Ammon's horn (tissue), 1 donor: ENCODE results near the gene CALHM5.
"Not testable (repeated sequence)": the region's sequence is repeated elsewhere in the genome, so short reads cannot be mapped to it uniquely, and the experiment has no call there.

ENCODE experiments used
- DNase-seq: peaks from one replicate; pipeline ENCODE4 v3.0.0-alpha.2; 2016; ENCODE audit warnings: low spot score

CALHM5 gene, protein sequence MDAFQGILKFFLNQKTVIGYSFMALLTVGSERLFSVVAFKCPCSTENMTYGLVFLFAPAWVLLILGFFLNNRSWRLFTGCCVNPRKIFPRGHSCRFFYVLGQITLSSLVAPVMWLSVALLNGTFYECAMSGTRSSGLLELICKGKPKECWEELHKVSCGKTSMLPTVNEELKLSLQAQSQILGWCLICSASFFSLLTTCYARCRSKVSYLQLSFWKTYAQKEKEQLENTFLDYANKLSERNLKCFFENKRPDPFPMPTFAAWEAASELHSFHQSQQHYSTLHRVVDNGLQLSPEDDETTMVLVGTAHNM

GRCh38 chr6:116511424-116512110 is at the start of gene CALHM5:
Gene CALHM5 (plus strand): TSS chr6:116511639. CDS start chr6:116511697, 58 bp downstream.
- DNase-seq, result peak; percentile 29

- DNase-seq, result peak; percentile 42
These were observed 49.2 kb upstream of the CALHM5 start for GRCh38 chr6:116461932-116462885.

- DNase-seq, result no peak
These were observed 48.1 kb upstream of the CALHM5 start for GRCh38 chr6:116463301-116463700.

GRCh38 chr6:116465246-116465645 is 46.2 kb upstream of the CALHM5 start:
- DNase-seq, result no peak

GRCh38 chr6:116467096-116467495 is 44.3 kb upstream of the CALHM5 start:
- DNase-seq, result no peak

DNA sequence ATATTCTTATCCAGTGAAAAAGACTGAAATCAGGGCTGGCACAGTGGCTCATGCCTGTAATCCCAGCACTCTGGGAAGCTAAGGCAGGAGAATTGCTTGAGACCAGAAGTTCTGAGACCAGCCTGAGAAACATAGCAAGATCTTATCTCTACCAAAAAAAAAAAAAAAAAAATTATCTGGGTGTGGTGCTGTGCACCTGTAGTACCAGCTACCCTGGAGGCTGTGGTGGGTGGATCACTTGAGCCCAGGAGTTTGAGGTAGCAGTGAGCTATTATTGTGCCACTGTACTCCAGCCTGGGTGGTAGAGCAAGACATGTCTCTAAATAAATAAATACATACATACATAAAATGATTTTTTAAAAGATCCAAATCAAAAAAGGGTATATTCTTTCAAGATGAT is 43.9 kb upstream of the CALHM5 start:
- DNase-seq, result no peak

DNA sequence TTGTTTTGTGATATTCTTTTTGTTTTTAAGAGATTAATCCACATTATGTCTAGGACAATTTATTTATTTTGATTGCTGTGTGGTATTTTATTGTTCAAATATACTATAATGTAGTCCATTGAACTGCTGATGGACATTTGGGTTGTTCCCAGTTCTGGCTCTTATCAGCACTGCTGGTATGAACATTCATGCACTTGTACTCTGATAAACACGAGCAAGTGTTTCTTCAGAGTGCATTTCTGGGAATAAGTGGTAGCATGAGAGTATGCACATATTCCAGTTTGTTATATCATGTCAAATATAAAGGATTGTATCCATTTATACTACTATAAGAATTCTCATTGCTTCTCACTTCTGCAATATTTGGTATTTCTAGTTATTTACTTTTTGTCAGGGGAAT is 43.1 kb upstream of the CALHM5 start:
- no peak for DNase-seq

- no peak for DNase-seq
These were observed 39.9 kb upstream of the CALHM5 start for GRCh38 chr6:116471531-116471930.

GRCh38 chr6:116472706-116473105 is 38.7 kb upstream of the CALHM5 start:
- DNase-seq, result no peak

- DNase-seq, result no peak
These were observed 36.3 kb upstream of the CALHM5 start for GRCh38 chr6:116475141-116475540.

- DNase-seq, result no peak
These were observed 35.3 kb upstream of the CALHM5 start for GRCh38 chr6:116476002-116476678.

DNA sequence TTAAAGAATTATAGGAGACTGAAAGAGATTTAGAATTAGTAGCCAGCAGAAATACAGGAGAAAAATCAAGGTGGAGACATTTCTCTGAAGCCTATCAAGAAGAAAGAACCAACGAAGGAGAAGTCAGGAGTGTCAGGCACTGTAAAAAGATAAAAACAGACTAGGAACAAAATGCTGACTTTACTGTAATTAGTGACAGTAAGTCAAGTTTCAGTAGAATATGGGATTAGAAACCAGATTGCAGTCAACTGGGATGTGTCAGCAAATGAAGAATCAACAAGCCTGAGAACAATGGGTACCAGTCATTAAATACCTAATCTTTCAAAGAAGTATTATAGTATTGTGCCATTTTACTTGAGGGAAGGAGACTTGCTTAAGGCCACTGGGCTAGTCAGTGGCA is 28.7 kb upstream of the CALHM5 start:
- DNase-seq, result no peak

- DNase-seq, result no peak
These were observed 27.8 kb upstream of the CALHM5 start for GRCh38 chr6:116483616-116484015.

- DNase-seq, result no peak
These were observed 25.8 kb upstream of the CALHM5 start for GRCh38 chr6:116485559-116486184.

DNA sequence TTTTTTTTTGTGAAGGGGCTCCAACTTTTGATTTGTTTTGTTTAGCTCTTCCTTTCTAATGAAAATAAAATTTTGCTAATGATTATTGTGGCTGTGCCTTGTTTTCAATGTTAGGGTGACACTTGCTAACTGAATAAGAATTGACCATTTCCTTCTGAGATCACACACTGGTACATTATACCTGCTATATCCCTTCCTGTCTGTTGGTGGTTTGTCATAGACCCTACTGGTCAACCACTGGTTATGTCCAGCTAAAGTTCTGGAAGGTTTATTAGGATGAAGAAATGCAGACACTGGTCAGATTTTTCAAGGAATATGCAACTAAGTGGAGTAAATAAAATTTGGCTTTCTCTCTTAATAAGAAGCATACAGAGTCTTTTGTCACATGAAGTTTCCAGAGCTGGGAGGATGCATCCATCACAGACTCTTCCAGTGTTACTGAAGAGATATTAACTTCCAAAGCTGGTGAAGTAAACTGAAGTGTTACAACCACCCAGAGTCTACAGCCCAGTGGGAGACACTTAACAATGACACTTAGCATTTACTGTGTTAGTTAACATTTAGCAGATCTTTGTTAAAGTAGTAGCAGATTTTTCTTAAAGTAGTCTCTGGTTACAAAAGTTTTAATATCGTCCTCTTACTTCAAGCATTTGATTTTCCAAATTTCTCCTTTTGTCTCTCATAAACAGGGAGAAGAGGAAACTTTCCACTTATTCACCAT is 19.7 kb upstream of the CALHM5 start:
- no peak for DNase-seq

DNA sequence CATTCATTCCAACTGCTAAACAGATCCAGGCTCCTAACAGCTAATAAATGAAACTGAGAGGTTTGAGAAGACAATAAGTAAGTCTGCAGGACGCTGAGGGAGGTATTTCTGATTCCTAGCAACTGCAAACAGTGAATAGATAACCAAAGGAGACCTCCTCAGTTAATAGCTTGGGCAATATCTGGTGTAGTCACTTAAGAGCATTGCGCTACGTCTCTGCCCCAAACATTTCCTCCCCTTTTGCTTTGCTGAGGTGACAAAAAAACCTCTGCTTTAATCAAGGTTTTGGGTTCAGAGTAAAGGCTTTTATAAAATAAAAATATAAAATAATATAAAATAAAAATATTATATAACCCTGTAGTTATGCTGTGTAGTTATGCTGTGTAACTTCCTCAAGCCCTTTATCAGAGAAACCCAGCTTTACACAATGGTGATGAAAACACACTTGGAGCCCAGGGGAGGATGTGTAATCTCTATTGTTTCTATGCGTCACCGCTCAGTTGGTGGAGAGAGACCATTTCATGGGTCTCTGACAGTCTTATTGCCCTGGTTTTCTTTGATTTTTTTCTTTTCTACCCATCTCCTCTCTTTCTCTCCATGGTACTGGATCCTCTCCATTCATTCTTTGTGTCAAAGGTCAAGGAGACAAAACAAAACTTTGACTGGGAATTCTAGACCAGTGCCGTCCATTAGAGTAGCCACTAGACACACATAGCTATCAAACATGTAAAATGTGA is 18.9 kb upstream of the CALHM5 start:
- no peak for DNase-seq

DNA sequence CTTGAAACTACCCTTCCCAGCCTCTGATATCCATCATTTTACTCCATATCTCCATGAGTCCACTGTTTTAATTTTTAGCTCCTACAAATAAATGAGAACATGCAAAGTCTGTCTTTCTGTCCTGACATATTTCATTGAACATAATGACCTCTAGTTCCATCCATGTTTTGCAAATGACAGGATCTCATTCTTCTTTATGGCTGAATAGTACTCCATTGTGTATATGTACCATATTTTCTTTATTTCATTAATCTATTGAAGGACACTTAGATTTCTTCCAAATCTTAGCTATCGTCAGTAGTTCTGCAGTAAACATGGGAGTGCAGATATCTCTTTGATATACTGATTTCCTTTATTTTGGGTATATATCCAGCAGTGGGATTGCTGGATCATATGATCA is 16.3 kb upstream of the CALHM5 start:
- not testable (repeated sequence) for DNase-seq

DNA sequence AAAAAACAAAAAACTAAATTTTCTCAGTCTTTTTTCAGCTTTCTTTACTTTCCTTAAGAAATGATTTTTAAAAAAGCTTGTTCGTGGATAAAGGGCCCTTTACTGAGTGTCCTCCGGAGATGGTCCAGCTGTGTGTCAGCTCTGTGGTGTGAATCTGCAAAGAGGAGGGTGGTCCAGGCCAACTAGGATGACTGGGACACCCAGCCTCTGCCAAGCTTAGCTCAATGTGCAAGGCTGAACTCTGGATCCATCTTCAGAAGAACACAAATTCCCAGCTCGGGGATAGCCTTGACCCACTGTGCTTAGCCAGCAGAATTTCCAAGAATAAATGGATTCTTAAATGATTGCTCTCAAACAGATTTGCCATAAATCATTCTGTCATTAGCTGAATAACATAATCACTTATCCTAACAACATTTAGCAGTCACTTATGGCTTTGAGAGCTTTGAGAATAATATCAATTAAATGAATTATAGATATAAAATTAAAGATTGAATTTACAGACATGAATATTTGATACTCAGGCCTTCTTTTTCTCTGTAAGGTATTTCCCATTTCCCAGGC is 14.2 kb upstream of the CALHM5 start:
- no peak for DNase-seq

DNA sequence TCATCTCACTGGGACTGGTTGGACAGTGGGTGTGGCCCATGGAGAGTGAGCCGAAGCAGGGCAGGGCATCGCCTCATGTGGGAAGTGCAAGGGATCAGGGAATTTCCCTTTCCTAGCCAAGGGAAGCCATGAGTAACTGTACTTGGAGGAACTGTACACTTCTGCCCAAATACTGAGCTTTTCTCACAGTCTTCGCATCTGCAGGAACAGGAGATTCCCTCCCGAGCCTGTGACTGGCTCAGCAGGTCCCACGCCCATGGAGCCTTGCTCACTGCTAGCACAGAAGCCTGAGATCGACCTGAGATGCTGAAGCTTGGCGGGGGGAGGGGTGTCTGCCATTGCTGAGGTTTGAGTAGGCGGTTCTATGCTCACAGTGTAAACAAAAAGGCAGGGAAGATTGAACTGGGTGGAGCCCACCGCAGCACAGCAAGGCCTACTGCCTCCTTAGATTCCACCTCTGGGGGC is 10.4 kb upstream of the CALHM5 start:
- no peak for DNase-seq

GRCh38 chr6:116507324-116507723 is 4.1 kb upstream of the CALHM5 start:
- no peak for DNase-seq
